Measurements from ENCODE around the gene DNAJB9. TPM values are rescaled to one million over a fixed set of nuclear protein-coding genes. Genes with fewer than 3 reads are reported as not detected.

Gene DNAJB9
- total and polyA plus RNA-seq, 9 of the 15 experiments (the other 6 are each of a cell fraction or from before 2014, with no cell fraction given) = 4.3 to 34.2 (median 9.6) TPM

DNA sequence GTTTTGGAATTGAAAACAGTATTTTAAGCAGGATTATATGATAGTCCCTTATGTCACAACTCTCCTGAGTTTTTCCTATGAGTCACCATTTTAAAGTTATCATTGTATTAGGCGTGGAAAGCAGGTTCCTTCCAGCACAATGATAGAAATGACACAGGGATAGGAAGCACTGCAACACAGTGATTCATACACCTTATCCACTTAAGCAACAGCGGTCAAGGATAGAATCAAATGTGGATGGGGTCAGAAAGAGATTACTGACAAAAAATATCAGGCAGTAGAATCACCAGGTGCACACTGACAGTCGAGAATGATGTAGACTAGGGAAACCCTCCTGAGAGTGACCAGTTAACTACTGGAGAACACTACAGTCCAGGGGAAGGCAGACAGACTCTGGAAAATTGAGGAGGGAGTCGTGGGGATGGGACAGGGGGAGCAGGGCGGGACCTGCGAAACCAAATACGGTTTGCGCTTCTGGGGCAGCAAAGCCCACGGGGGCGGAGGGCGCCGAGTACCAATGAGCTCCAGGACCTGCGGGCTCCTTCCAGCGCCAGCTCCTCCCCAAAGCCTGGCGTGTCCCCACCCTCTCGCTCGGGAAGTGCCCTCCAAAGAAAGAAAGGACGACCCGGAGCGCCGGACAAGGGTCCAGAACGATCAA, 44.2 kb upstream of the DNAJB9 start (continued):
- TF ChIP-seq, protein P1, sequence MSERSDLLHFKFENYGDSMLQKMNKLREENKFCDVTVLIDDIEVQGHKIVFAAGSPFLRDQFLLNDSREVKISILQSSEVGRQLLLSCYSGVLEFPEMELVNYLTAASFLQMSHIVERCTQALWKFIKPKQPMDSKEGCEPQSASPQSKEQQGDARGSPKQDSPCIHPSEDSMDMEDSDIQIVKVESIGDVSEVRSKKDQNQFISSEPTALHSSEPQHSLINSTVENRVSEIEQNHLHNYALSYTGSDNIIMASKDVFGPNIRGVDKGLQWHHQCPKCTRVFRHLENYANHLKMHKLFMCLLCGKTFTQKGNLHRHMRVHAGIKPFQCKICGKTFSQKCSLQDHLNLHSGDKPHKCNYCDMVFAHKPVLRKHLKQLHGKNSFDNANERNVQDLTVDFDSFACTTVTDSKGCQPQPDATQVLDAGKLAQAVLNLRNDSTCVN (CRISPR knock-in tag; IDR thresholded peaks at IDR 0.05) = no peak
- TF ChIP-seq, protein P2, sequence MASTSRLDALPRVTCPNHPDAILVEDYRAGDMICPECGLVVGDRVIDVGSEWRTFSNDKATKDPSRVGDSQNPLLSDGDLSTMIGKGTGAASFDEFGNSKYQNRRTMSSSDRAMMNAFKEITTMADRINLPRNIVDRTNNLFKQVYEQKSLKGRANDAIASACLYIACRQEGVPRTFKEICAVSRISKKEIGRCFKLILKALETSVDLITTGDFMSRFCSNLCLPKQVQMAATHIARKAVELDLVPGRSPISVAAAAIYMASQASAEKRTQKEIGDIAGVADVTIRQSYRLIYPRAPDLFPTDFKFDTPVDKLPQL (IDR thresholded peaks at IDR 0.05; ENCODE audit: extremely low read depth, insufficient read length) = no peak
- TF ChIP-seq ESRRA (IDR thresholded peaks at IDR 0.05; ENCODE audit: borderline replicate concordance, low read depth) (no peak), RAD21 (CRISPR knock-in tag; conservative IDR thresholded peaks at IDR 0.05 in 1 of 2, IDR thresholded peaks at IDR 0.05 in 1 of 2) (no peak), NFE2 (IDR thresholded peaks at IDR 0.05; ENCODE audit: low read depth) (peak; percentile 11; the same call in 1 of the 2 replicates), ZNF76 (CRISPR knock-in tag; IDR thresholded peaks at IDR 0.05; ENCODE audit: borderline replicate concordance) (0 out of 2 replicates have a peak, but pooled peaks have one; percentile 71), ZNF707 (CRISPR knock-in tag; conservative IDR thresholded peaks at IDR 0.05) (no peak), CREM (IDR thresholded peaks at IDR 0.05; ENCODE audit: low read depth) (peak; percentile 3; the same call in 1 of the 2 replicates), CBFA2T2 (conservative IDR thresholded peaks at IDR 0.05) (peak; percentile 55), PPARD (CRISPR knock-in tag; IDR thresholded peaks at IDR 0.05) (no peak)
- TF ChIP-seq, protein P3, sequence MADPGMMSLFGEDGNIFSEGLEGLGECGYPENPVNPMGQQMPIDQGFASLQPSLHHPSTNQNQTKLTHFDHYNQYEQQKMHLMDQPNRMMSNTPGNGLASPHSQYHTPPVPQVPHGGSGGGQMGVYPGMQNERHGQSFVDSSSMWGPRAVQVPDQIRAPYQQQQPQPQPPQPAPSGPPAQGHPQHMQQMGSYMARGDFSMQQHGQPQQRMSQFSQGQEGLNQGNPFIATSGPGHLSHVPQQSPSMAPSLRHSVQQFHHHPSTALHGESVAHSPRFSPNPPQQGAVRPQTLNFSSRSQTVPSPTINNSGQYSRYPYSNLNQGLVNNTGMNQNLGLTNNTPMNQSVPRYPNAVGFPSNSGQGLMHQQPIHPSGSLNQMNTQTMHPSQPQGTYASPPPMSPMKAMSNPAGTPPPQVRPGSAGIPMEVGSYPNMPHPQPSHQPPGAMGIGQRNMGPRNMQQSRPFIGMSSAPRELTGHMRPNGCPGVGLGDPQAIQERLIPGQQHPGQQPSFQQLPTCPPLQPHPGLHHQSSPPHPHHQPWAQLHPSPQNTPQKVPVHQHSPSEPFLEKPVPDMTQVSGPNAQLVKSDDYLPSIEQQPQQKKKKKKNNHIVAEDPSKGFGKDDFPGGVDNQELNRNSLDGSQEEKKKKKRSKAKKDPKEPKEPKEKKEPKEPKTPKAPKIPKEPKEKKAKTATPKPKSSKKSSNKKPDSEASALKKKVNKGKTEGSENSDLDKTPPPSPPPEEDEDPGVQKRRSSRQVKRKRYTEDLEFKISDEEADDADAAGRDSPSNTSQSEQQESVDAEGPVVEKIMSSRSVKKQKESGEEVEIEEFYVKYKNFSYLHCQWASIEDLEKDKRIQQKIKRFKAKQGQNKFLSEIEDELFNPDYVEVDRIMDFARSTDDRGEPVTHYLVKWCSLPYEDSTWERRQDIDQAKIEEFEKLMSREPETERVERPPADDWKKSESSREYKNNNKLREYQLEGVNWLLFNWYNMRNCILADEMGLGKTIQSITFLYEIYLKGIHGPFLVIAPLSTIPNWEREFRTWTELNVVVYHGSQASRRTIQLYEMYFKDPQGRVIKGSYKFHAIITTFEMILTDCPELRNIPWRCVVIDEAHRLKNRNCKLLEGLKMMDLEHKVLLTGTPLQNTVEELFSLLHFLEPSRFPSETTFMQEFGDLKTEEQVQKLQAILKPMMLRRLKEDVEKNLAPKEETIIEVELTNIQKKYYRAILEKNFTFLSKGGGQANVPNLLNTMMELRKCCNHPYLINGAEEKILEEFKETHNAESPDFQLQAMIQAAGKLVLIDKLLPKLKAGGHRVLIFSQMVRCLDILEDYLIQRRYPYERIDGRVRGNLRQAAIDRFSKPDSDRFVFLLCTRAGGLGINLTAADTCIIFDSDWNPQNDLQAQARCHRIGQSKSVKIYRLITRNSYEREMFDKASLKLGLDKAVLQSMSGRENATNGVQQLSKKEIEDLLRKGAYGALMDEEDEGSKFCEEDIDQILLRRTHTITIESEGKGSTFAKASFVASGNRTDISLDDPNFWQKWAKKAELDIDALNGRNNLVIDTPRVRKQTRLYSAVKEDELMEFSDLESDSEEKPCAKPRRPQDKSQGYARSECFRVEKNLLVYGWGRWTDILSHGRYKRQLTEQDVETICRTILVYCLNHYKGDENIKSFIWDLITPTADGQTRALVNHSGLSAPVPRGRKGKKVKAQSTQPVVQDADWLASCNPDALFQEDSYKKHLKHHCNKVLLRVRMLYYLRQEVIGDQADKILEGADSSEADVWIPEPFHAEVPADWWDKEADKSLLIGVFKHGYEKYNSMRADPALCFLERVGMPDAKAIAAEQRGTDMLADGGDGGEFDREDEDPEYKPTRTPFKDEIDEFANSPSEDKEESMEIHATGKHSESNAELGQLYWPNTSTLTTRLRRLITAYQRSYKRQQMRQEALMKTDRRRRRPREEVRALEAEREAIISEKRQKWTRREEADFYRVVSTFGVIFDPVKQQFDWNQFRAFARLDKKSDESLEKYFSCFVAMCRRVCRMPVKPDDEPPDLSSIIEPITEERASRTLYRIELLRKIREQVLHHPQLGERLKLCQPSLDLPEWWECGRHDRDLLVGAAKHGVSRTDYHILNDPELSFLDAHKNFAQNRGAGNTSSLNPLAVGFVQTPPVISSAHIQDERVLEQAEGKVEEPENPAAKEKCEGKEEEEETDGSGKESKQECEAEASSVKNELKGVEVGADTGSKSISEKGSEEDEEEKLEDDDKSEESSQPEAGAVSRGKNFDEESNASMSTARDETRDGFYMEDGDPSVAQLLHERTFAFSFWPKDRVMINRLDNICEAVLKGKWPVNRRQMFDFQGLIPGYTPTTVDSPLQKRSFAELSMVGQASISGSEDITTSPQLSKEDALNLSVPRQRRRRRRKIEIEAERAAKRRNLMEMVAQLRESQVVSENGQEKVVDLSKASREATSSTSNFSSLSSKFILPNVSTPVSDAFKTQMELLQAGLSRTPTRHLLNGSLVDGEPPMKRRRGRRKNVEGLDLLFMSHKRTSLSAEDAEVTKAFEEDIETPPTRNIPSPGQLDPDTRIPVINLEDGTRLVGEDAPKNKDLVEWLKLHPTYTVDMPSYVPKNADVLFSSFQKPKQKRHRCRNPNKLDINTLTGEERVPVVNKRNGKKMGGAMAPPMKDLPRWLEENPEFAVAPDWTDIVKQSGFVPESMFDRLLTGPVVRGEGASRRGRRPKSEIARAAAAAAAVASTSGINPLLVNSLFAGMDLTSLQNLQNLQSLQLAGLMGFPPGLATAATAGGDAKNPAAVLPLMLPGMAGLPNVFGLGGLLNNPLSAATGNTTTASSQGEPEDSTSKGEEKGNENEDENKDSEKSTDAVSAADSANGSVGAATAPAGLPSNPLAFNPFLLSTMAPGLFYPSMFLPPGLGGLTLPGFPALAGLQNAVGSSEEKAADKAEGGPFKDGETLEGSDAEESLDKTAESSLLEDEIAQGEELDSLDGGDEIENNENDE (IDR thresholded peaks at IDR 0.05; ENCODE audit: low read depth, low read length) = no peak
- TF ChIP-seq, protein P4, sequence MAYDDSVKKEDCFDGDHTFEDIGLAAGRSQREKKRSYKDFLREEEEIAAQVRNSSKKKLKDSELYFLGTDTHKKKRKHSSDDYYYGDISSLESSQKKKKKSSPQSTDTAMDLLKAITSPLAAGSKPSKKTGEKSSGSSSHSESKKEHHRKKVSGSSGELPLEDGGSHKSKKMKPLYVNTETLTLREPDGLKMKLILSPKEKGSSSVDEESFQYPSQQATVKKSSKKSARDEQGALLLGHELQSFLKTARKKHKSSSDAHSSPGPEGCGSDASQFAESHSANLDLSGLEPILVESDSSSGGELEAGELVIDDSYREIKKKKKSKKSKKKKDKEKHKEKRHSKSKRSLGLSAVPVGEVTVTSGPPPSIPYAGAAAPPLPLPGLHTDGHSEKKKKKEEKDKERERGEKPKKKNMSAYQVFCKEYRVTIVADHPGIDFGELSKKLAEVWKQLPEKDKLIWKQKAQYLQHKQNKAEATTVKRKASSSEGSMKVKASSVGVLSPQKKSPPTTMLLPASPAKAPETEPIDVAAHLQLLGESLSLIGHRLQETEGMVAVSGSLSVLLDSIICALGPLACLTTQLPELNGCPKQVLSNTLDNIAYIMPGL (CRISPR knock-in tag; IDR thresholded peaks at IDR 0.05) = no peak

Measured in K562 (cell line).